K562 (cell line): ENCODE results near the gene TIFAB.

Experiments
- FOXP1 ChIP-seq: sonication (generic); formaldehyde crosslinking; IDR thresholded peaks from 2 replicates; pipeline ENCODE4 v1.8.0; 2022; ENCODE audit warnings: mild to moderate bottlenecking, missing genetic modification reagents
- GATAD2B ChIP-seq: fragments of 450-650 bp; IDR thresholded peaks from 2 replicates; pipeline ENCODE4 v1.6.1; 2017; ENCODE audit warnings: mild to moderate bottlenecking, borderline replicate concordance
- MAX ChIP-seq: sonication (generic); formaldehyde crosslinking; IDR thresholded peaks from 2 replicates; pipeline ENCODE4 v1.9.0; 2022; ENCODE audit warnings: mild to moderate bottlenecking, missing genetic modification reagents
- NR2C2 ChIP-seq, 2 experiments: fragments of 200-800 bp in 1 of 2; sonication (Bioruptor generic) in 1 of 2; sonication (generic) in 1 of 2; formaldehyde crosslinking in 1 of 2; IDR thresholded peaks; 2 replicates each; pipeline versions ENCODE4 v1.6.1 to v1.8.0; 2016 to 2022; ENCODE audit warnings: mild to moderate bottlenecking in 1 of 2, missing compliant biosample characterization in 1 of 2, missing genetic modification characterization in 1 of 2, missing genetic modification reagents in 1 of 2
- POLR2A ChIP-seq: fragments of 450-650 bp; conservative IDR thresholded peaks from 2 replicates; pipeline ENCODE4 v1.6.1; 2016
- SMAD3 ChIP-seq: fragments of 450-650 bp; formaldehyde crosslinking; conservative IDR thresholded peaks from 2 replicates; pipeline ENCODE4 v1.4.0; 2020; ENCODE audit warnings: mild to moderate bottlenecking

GRCh38 chr5:135492319-135492626, 40.1 kb upstream of the TIFAB start:
- no peak for TF ChIP-seq FOXP1 (CRISPR knock-in tag)
- no peak for TF ChIP-seq POLR2A
- TF ChIP-seq NR2C2 (CRISPR knock-in tag; IDR thresholded peaks at IDR 0.05) = no peak
- no peak for TF ChIP-seq NR2C2 (tag; IDR thresholded peaks at IDR 0.05)
- no peak for TF ChIP-seq GATAD2B
- TF ChIP-seq MAX = no peak
- no peak for TF ChIP-seq SMAD3 (CRISPR knock-in tag)
